ENCODE measurements around the gene PLA2G4E. TPM values are rescaled to one million over a fixed set of nuclear protein-coding genes. Genes with fewer than 3 reads are reported as not detected.

PLA2G4E gene
- total and polyA plus RNA-seq, 9 of the 15 experiments (the other 6 are each of a cell fraction or from before 2014, with no cell fraction given): 0.03 TPM; not detected in 8

GRCh38 chr15:41961001-41961518, 59.8 kb downstream of the PLA2G4E start:
- H3K36me3 ChIP-seq (ENCODE audit: control insufficient read depth, insufficient read depth, low read length): 0 out of 3 replicates have a peak, but pooled peaks cover 2% of the 10 kb centered on the region
- H3K4me1 ChIP-seq (replicated peaks in 1 of 2; ENCODE audit: control insufficient read depth in 2 of 2, insufficient read depth in 2 of 2, low read length in 2 of 2): no peaks in the 10 kb centered on the region; a peak in 3 of 5 replicates
- H3K79me2 ChIP-seq (ENCODE audit: control insufficient read depth, insufficient read depth, low read length): 0 out of 3 replicates have a peak, but pooled peaks cover 2% of the 10 kb centered on the region
- peak; percentile 6 for FAIRE-seq
- BruUV-seq (replicated peaks): no TSS peak
- H3K4me2 ChIP-seq (ENCODE audit: insufficient read depth, low read length): no peak overlapping the region
- TF ChIP-seq ZNF589 (CRISPR knock-in tag; IDR thresholded peaks at IDR 0.05; ENCODE audit: low read depth) (no peak), JUND (IDR thresholded peaks at IDR 0.05; ENCODE audit: borderline replicate concordance, low read depth, low read length) (no peak), JUND (tag; IDR thresholded peaks at IDR 0.05; ENCODE audit: borderline replicate concordance, low read depth, low read length) (peak; percentile 21; the same call in 1 of the 3 replicates), RFX5 (IDR thresholded peaks at IDR 0.05; ENCODE audit: low read depth, low read length) (no peak), NFIC (IDR thresholded peaks at IDR 0.05) (no peak), MYC (IDR thresholded peaks at IDR 0.05; ENCODE audit: low read depth, low read length) (no peak), MYC (CRISPR knock-in tag; IDR thresholded peaks at IDR 0.05; ENCODE audit: borderline replicate concordance, low read depth) (no peak), TAF9B (IDR thresholded peaks at IDR 0.05; ENCODE audit: partially characterized antibody) (no peak), ATF3 (IDR thresholded peaks at IDR 0.05) (peak; percentile 76), ATF3 (CRISPR knock-in tag; conservative IDR thresholded peaks at IDR 0.05) (no peak), SMARCE1 (IDR thresholded peaks at IDR 0.05) (no peak), SMAD1 (IDR thresholded peaks at IDR 0.05; ENCODE audit: low read depth, low read length, partially characterized antibody) (no peak), MIER1 (IDR thresholded peaks at IDR 0.05; ENCODE audit: low read depth) (no peak)
- in situ Hi-C loops (cut with MboI) (no loop called here), intact Hi-C loops (cut with micrococcal nuclease) (no loop called here)
- H3K4me3 ChIP-seq: no peak overlapping the region
- H3K9me1 ChIP-seq (ENCODE audit: control insufficient read depth, insufficient read depth, low read length): no peaks in the 10 kb centered on the region
- CTCF ChIA-PET (ENCODE audit: low intra/inter-chr PET ratio): no interaction called here
- whole genome bisulfite sequencing (ENCODE audit: insufficient coverage, low coverage, missing lambda C conversion rate): 37% methylated on average over 2 of the region's 2 CpGs
- no peaks in the 10 kb centered on the region for H3K9me3 ChIP-seq (replicated peaks; ENCODE audit: control insufficient read depth, insufficient read depth, low read depth, low read length)
- no peak for DNase-seq (ENCODE audit: extremely low read depth in 1 of 4, low spot score in 3 of 4)
- no peak for ATAC-seq
- no peak overlapping the region for H3K27ac ChIP-seq (ENCODE audit: extremely low read depth, low read depth, low read length)
- H3K9ac ChIP-seq (ENCODE audit: insufficient read depth in 1 of 2, low read depth in 2 of 2, low read length in 2 of 2): no peak overlapping the region
- POLR2A ChIA-PET: no interaction called here
- H2AFZ ChIP-seq (ENCODE audit: low read depth, low read length): no peak overlapping the region
- peaks cover 2% of the 10 kb centered on the region; the same call in 1 of the 2 replicates for H4K20me1 ChIP-seq (replicated peaks; ENCODE audit: control insufficient read depth, insufficient read depth, low read length)
- no peaks in the 10 kb centered on the region for H3K27me3 ChIP-seq (ENCODE audit: control insufficient read depth in 2 of 2, insufficient read depth in 2 of 2, low read length in 2 of 2)
